GM12865 (cell line): Measurements from ENCODE around the gene CCDC3.

ENCODE experiments used
- DNase-seq: peaks from one replicate; pipeline ENCODE4 v3.0.0; 2010; ENCODE audit warnings: low read depth
- H3K4me3 ChIP-seq: 2 replicates; pipeline ENCODE4 v1.5.1; 2011; ENCODE audit warnings: mild to moderate bottlenecking, low read depth, low read length, control low read depth
- CTCF ChIP-seq: IDR thresholded peaks from 2 replicates; pipeline ENCODE4 v1.5.1; 2011; ENCODE audit warnings: low read length, control low read depth, low read depth, inconsistent platforms; ENCODE audit not compliant: insufficient read depth; ENCODE audit errors: missing control alignments

Gene CCDC3

DNA sequence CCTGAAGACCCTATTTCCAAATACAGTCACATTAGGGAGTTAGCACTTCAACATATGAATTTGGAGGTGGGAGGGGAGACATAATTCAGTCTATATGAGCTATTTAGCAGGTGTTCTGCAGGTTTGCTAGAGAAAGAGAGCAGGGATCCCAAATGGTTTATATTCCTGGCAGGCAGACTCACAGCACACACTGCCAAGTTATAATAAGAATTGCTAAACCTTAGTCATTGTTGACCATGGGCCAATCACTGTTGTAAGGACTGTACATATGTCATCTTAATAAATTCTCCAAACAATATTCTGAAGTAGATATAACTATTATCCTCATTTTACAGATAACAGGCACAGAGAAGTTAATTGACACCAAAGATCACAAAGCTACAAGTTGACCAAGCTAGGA is 1.5 kb upstream of the CCDC3 start:
- TF ChIP-seq CTCF = no peak
- H3K4me3 ChIP-seq = no peak overlapping the region
- DNase-seq = no peak

DNA sequence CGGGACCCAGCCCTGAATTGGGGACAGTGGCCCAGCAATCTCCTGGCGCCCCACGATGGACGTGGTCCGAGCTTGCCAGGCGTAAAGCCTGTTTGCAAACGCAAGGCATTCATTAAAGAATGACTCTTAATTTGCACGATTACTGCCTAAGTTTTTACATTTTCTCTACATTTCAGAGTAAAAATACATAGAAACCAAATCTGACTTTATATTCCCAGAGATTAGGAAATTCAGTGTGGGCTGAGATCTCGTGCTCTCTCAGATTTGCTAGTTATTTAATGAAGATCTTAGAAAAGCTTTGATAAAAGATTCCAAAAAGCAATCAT is 337 bp upstream of the CCDC3 start:
- TF ChIP-seq CTCF = no peak
- no peak for DNase-seq
- no peak overlapping the region for H3K4me3 ChIP-seq

GRCh38 chr10:13000431-13000830 is 1.1 kb downstream of the CCDC3 start:
- DNase-seq = no peak
- no peak for TF ChIP-seq CTCF
- H3K4me3 ChIP-seq = no peak overlapping the region

DNA sequence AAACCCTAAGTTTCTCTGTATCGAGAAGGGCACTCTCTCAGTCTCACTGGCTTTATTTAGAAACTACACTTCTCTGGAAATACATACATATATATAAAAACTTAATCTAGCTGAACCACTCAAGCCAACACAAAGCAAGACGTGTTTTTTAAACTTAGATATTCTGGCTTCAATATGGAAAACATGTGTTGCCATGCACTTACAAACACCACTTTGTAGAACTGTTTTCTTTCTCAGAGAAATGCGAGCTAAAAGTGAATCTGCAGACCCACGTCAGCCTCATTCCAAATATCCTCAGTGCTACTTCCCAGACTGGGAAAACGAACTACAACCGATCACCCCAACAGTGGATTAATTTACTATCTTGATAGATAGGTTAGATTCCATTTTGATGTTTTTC is 1.7 kb downstream of the CCDC3 start:
- no peak overlapping the region for H3K4me3 ChIP-seq
- TF ChIP-seq CTCF = no peak
- no peak for DNase-seq

GRCh38 chr10:12995425-12995861 is 6.1 kb downstream of the CCDC3 start:
- H3K4me3 ChIP-seq = no peak overlapping the region
- no peak for DNase-seq
- no peak for TF ChIP-seq CTCF

DNA sequence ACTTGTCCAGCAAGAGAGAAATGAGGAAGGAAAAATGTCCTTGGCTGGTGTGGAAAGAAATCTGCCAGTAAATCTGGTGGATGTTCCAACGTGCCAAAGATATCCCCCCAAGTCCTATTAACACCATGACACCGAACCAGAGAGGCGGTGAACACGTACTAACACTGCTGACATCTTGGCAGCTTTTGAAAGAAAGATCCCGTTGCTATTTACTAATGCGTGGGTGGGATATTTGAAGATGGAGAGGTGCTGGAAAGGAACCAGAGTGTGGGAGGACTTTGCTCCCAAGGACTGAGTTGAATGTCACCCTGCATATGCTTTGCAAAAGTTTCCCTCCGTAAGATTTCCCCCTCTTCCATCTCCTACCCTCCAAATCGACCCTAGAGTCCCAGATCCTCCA is 7.9 kb downstream of the CCDC3 start:
- no peak for TF ChIP-seq CTCF
- DNase-seq = no peak
- no peak overlapping the region for H3K4me3 ChIP-seq

GRCh38 chr10:12985347-12985746 is 16.2 kb downstream of the CCDC3 start:
- no peak for DNase-seq
- H3K4me3 ChIP-seq = no peak overlapping the region
- no peak for TF ChIP-seq CTCF
